ENCODE results near the gene DICER1.

The DICER1 gene

GRCh38 chr14:95174184-95174792, 17.0 kb upstream of the DICER1 start:
- TF ChIP-seq CTCF (IDR thresholded peaks at IDR 0.05; ENCODE audit: low read depth, low read length, missing control alignments): no peak
- no peak for DNase-seq (ENCODE audit: extremely low read depth, low read depth)

GRCh38 chr14:95173518-95173917, 16.2 kb upstream of the DICER1 start:
- no peak for TF ChIP-seq CTCF (IDR thresholded peaks at IDR 0.05; ENCODE audit: low read depth, low read length, missing control alignments)
- H3K4me3 ChIP-seq (replicated peaks; ENCODE audit: low read depth, low read length): no peak overlapping the region
- no peak for DNase-seq (ENCODE audit: extremely low read depth, low read depth)

More at GRCh38 chr14:95174184-95174792, 17.0 kb upstream of the DICER1 start:
- no peak overlapping the region for H3K4me3 ChIP-seq (replicated peaks; ENCODE audit: low read depth, low read length)

GRCh38 chr14:95167177-95167576, 9.8 kb upstream of the DICER1 start:
- DNase-seq (ENCODE audit: extremely low read depth, low read depth): no peak
- TF ChIP-seq CTCF (IDR thresholded peaks at IDR 0.05; ENCODE audit: low read depth, low read length, missing control alignments): no peak
- no peak overlapping the region for H3K4me3 ChIP-seq (replicated peaks; ENCODE audit: low read depth, low read length)

GRCh38 chr14:95165517-95165916, 8.2 kb upstream of the DICER1 start:
- no peak for TF ChIP-seq CTCF (IDR thresholded peaks at IDR 0.05; ENCODE audit: low read depth, low read length, missing control alignments)
- H3K4me3 ChIP-seq (replicated peaks; ENCODE audit: low read depth, low read length): no peak overlapping the region
- no peak for DNase-seq (ENCODE audit: extremely low read depth, low read depth)

- no peak for TF ChIP-seq CTCF (IDR thresholded peaks at IDR 0.05; ENCODE audit: low read depth, low read length, missing control alignments)
- DNase-seq (ENCODE audit: extremely low read depth, low read depth): no peak
- H3K4me3 ChIP-seq (replicated peaks; ENCODE audit: low read depth, low read length): no peak overlapping the region
Measured at GRCh38 chr14:95164506-95164905, 7.2 kb upstream of the DICER1 start.

GRCh38 chr14:95163666-95164065, 6.3 kb upstream of the DICER1 start:
- no peak for DNase-seq (ENCODE audit: extremely low read depth, low read depth)
- TF ChIP-seq CTCF (IDR thresholded peaks at IDR 0.05; ENCODE audit: low read depth, low read length, missing control alignments): no peak
- no peak overlapping the region for H3K4me3 ChIP-seq (replicated peaks; ENCODE audit: low read depth, low read length)

GRCh38 chr14:95163132-95163531, 5.8 kb upstream of the DICER1 start:
- no peak for DNase-seq (ENCODE audit: extremely low read depth, low read depth)
- no peak overlapping the region for H3K4me3 ChIP-seq (replicated peaks; ENCODE audit: low read depth, low read length)
- TF ChIP-seq CTCF (IDR thresholded peaks at IDR 0.05; ENCODE audit: low read depth, low read length, missing control alignments): no peak
